GM12864 (cell line): Measurements from ENCODE around the gene CHDH.

ENCODE experiments used
- DNase-seq: peaks from one replicate; pipeline ENCODE4 v3.0.0-alpha.2; 2011; ENCODE audit warnings: low read depth
- H3K4me3 ChIP-seq: 2 replicates; pipeline ENCODE4 v1.5.1; 2011; ENCODE audit warnings: mild to moderate bottlenecking, low read depth, low read length, control low read depth
- TF ChIP-seq, protein P1 (sequence below): IDR thresholded peaks from 2 replicates; pipeline ENCODE4 v1.5.1; 2011; ENCODE audit warnings: low read depth, mild to moderate bottlenecking, moderate library complexity, low read length, control low read depth, inconsistent platforms; ENCODE audit errors: missing control alignments

Gene CHDH

DNA sequence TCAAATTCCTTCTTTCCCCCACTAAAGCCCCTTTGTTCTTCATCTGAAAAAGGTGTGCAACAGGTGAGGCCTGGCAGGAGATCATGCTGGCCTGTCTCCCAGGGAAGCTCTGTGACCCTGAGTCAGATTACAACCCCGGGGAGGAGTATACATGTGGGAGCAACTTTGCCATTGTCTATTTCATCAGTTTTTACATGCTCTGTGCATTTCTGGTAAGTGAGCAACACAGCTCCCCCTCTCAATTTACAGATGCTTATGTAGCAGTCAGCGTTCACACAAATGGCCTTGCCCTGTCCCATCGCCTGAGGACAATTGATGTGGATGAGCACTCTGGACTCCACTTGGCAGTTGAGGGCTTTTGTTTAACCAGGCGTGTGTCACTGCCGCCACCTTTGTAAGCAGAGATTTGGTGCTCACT is 70.4 kb downstream of the CHDH start:
- TF ChIP-seq, protein P1, sequence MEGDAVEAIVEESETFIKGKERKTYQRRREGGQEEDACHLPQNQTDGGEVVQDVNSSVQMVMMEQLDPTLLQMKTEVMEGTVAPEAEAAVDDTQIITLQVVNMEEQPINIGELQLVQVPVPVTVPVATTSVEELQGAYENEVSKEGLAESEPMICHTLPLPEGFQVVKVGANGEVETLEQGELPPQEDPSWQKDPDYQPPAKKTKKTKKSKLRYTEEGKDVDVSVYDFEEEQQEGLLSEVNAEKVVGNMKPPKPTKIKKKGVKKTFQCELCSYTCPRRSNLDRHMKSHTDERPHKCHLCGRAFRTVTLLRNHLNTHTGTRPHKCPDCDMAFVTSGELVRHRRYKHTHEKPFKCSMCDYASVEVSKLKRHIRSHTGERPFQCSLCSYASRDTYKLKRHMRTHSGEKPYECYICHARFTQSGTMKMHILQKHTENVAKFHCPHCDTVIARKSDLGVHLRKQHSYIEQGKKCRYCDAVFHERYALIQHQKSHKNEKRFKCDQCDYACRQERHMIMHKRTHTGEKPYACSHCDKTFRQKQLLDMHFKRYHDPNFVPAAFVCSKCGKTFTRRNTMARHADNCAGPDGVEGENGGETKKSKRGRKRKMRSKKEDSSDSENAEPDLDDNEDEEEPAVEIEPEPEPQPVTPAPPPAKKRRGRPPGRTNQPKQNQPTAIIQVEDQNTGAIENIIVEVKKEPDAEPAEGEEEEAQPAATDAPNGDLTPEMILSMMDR, result no peak
- DNase-seq, result no peak
- H3K4me3 ChIP-seq, result no peak overlapping the region

DNA sequence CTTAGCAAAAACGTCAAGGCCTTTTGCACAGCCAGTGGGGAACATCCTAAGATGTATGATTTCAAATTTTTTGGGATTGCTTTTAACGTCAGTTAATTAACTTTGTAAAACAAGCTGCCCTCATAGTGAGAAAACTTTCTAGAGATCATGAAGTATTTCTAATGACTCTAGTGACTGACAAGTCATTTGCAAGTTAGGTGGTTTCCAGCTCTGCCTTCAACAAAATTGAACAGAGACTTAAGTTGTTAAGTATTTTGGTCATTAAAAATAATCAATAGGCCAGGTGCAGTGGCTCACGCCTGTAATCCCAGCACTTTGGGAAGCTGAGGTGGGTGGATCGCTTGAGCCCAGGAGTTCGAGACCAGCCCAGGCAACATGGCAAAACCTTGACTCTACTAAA is 71.2 kb downstream of the CHDH start:
- TF ChIP-seq, protein P1, result no peak
- no peak overlapping the region for H3K4me3 ChIP-seq
- no peak for DNase-seq

DNA sequence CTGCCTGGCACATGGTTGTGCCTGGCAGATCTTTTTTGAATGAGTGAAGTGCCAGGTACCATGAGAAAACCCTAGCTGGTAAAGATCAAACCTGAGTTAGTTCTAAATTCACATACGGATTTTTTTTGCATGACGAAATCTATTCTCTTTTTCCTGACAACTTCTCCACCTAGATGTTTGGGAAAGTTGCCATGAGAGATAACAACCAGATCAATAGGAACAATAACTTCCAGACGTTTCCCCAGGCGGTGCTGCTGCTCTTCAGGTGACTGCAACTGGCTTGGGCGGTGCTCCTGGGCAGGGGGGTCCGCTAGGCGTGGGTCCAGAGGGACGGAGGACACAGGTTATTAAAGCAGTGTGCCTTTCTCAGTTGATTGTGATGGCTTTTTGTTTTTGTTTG is 71.8 kb downstream of the CHDH start:
- H3K4me3 ChIP-seq, result no peak overlapping the region
- no peak for DNase-seq
- TF ChIP-seq, protein P1, result no peak

DNA sequence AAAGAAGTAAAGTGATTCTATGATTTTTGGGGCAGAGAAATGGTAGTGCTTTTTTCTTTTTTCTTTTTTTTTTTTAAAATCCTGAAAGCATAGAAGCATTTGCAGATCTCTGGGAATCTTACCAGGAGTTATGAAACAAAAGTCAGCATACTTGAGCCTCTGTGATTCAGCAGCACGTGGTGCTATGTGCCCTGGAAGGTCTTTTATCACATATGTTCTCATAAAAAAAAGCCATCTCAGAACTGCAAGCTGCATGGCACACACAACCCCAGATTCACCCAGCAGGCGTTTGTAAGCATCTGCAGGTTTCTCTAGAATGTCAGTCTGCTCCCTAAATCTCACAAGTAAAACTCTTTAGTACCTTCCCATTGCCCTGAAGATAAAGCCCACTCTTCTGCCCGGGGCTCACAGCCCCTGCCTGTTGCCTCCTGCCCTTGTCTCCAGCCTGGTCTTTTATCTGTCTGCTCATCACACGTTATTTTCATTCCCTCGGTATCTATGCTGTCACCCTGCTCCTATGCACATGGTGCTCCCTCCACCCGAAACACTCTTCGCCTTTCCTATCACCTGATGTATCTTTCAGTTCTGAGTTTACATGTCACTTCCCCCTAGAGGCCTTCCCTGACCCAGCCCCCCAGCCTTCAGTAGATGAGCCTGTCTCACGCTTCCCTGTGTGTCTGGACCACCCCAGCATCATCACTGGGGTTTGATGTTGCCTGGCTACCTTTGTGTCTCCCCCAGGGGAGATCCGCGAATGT is 72.4 kb downstream of the CHDH start:
- DNase-seq, result peak; percentile 61
- TF ChIP-seq, protein P1, result no peak
- no peak overlapping the region for H3K4me3 ChIP-seq

DNA sequence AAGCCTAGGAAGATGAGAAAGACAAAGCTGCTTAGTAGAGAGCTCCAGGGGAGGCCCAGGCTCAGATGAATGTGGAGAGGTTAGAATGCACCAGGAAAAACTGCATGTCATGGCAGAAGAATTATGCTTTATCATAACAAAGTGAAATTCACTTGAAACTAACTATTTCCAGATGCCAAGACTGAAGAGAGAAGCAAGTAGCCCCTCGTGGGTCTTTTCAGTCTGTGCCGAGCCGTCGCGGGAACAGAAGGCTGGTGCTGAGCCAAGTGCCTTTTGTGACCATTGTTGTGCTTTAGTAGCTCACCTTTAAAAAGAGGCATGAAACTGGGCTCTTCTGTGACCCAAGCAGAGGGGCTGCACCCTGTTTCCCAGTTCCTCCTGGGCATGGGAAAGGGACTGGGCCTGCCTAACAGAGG is 73.2 kb downstream of the CHDH start:
- DNase-seq, result no peak
- TF ChIP-seq, protein P1, result no peak
- no peak overlapping the region for H3K4me3 ChIP-seq

DNA sequence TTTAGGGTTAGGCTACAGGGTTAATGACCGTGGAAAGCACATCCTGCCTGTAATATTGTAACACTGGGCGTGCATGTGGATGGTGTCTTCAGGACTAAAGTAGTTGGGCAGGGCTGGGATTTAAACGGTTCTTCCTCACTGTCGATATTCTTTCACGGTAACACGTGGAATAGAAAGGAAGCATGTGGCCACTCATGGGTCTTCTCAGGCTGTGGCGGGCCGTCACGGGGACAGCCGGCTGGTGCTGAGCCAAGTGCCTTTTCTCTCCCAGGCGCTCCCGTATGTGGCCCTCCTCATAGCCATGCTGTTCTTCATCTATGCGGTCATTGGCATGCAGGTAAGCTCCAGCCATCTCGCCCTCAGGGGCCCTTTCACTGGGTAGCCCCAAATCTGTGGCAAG is 73.7 kb downstream of the CHDH start:
- DNase-seq, result no peak
- TF ChIP-seq, protein P1, result no peak
- H3K4me3 ChIP-seq, result no peak overlapping the region
